ENCODE results near the gene TYMS.
A peak's percentile ranks its signal among the peaks of the same experiment; 100 is the strongest.

TYMS gene

DNA sequence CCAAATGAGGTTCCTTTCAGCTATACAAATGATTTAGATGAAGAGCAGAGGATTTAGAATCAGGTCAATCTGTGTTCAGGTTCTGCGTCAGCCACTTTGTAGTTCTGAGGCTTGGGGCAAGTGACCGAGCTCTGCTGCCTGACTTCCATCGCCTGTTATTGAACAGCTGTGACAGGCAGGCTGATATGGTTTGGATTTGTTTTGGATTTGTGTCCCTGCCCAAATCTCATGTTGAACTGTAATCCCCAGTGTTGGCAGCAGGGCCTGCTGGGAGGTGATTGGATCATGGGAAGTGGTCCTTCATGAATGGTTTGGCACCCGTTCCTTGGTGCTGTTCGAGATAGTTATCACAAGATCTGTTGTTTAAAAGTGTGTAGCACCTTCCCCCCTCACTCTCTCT lies 18.6 kb downstream of the TYMS start:
- Histone ChIP-seq H3K4me2 (no peak overlapping the region), H3K79me2 (ENCODE audit: insufficient read depth, low read depth) (no peaks in the 10 kb centered on the region; the same call in 1 of the 2 replicates), H3K4me3 (IDR thresholded peaks at IDR 0.05; ENCODE audit: insufficient read depth, low read depth, low read length) (no peak overlapping the region), H3K4me1 (ENCODE audit: low read depth, poor library complexity, severe bottlenecking) (peaks cover 19% of the 10 kb centered on the region), H3K27ac (no peak overlapping the region), H3K27me3 (ENCODE audit: insufficient read depth, low read depth) (no peaks in the 10 kb centered on the region), H3K9ac (no peak overlapping the region), H3K36me3 (ENCODE audit: insufficient read depth) (0 out of 2 replicates have a peak, but pooled peaks cover 5% of the 10 kb centered on the region), H4K20me1 (ENCODE audit: insufficient read depth) (no peaks in the 10 kb centered on the region), H2AFZ (ENCODE audit: low read depth) (no peak overlapping the region)
- TF ChIP-seq CTCF (conservative IDR thresholded peaks at IDR 0.05; ENCODE audit: low read depth, low read length): no peak

GRCh38 chr18:676736-677135 lies 19.3 kb downstream of the TYMS start:
- no peak overlapping the region for H3K4me3 ChIP-seq (IDR thresholded peaks at IDR 0.05; ENCODE audit: insufficient read depth, low read depth, low read length)
- 0 out of 2 replicates have a peak, but pooled peaks cover 3% of the 10 kb centered on the region for H3K36me3 ChIP-seq (ENCODE audit: insufficient read depth)
- H3K4me2 ChIP-seq: 0 out of 2 replicates have a peak overlapping the region, but pooled peaks have one; percentile 33
- H2AFZ ChIP-seq (ENCODE audit: low read depth): no peak overlapping the region
- H3K4me1 ChIP-seq (ENCODE audit: low read depth, poor library complexity, severe bottlenecking): peaks cover 19% of the 10 kb centered on the region
- H3K27ac ChIP-seq: no peak overlapping the region
- no peaks in the 10 kb centered on the region for H3K27me3 ChIP-seq (ENCODE audit: insufficient read depth, low read depth)
- H4K20me1 ChIP-seq (ENCODE audit: insufficient read depth): no peaks in the 10 kb centered on the region
- no peak for TF ChIP-seq CTCF (conservative IDR thresholded peaks at IDR 0.05; ENCODE audit: low read depth, low read length)
- H3K9ac ChIP-seq: no peak overlapping the region
- no peaks in the 10 kb centered on the region; the same call in 1 of the 2 replicates for H3K79me2 ChIP-seq (ENCODE audit: insufficient read depth, low read depth)

- no peaks in the 10 kb centered on the region for H3K36me3 ChIP-seq (ENCODE audit: insufficient read depth)
- no peak overlapping the region for H3K9ac ChIP-seq
- H3K27ac ChIP-seq: no peak overlapping the region
- H3K4me1 ChIP-seq (ENCODE audit: low read depth, poor library complexity, severe bottlenecking): peaks cover 19% of the 10 kb centered on the region
- no peaks in the 10 kb centered on the region for H4K20me1 ChIP-seq (ENCODE audit: insufficient read depth)
- H3K4me3 ChIP-seq (IDR thresholded peaks at IDR 0.05; ENCODE audit: insufficient read depth, low read depth, low read length): no peak overlapping the region
- H3K4me2 ChIP-seq: peak overlapping the region; percentile 33; the same call in 1 of the 2 replicates
- H2AFZ ChIP-seq (ENCODE audit: low read depth): no peak overlapping the region
- TF ChIP-seq CTCF (conservative IDR thresholded peaks at IDR 0.05; ENCODE audit: low read depth, low read length): no peak
- no peaks in the 10 kb centered on the region for H3K27me3 ChIP-seq (ENCODE audit: insufficient read depth, low read depth)
- H3K79me2 ChIP-seq (ENCODE audit: insufficient read depth, low read depth): no peaks in the 10 kb centered on the region; the same call in 1 of the 2 replicates
Observed at GRCh38 chr18:677145-677544, 19.7 kb downstream of the TYMS start.

- H3K27ac ChIP-seq: no peak overlapping the region
- no peak overlapping the region for H3K4me3 ChIP-seq (IDR thresholded peaks at IDR 0.05; ENCODE audit: insufficient read depth, low read depth, low read length)
- H3K79me2 ChIP-seq (ENCODE audit: insufficient read depth, low read depth): no peaks in the 10 kb centered on the region
- no peak overlapping the region for H3K9ac ChIP-seq
- H3K4me2 ChIP-seq: no peak overlapping the region
- no peaks in the 10 kb centered on the region for H4K20me1 ChIP-seq (ENCODE audit: insufficient read depth)
- no peak for TF ChIP-seq CTCF (conservative IDR thresholded peaks at IDR 0.05; ENCODE audit: low read depth, low read length)
- H3K36me3 ChIP-seq (ENCODE audit: insufficient read depth): no peaks in the 10 kb centered on the region
- H2AFZ ChIP-seq (ENCODE audit: low read depth): no peak overlapping the region
- H3K4me1 ChIP-seq (ENCODE audit: low read depth, poor library complexity, severe bottlenecking): peaks cover 19% of the 10 kb centered on the region
- H3K27me3 ChIP-seq (ENCODE audit: insufficient read depth, low read depth): no peaks in the 10 kb centered on the region
Observed at GRCh38 chr18:677951-678381, 20.5 kb downstream of the TYMS start.
